T47D (cell line): ENCODE measurements around the gene GIGYF1.

Source experiments
- DNase-seq, 2 experiments: peaks; one replicate each; pipeline versions ENCODE4 v3.0.0 to v3.0.0-alpha.2; 2011 to 2012; ENCODE audit warnings: low read depth in 1 of 2, low spot score in 1 of 2
- JUND ChIP-seq: IDR thresholded peaks from 2 replicates; pipeline ENCODE4 v1.6.1; 2012; ENCODE audit warnings: low read depth
- in situ Hi-C: cut with HindIII; loops from 2 replicates; pipeline ENCODE4 v1.10.0; 2016; ENCODE audit warnings: low sequenced_read_pairs, low pct_unique_long_range_greater_than_20kb

Gene GIGYF1

GRCh38 chr7:100699018-100699417, 5.0 kb upstream of the GIGYF1 start:
- no peak for DNase-seq
- in situ Hi-C loops, result no loop called here
- TF ChIP-seq JUND, result no peak

DNA sequence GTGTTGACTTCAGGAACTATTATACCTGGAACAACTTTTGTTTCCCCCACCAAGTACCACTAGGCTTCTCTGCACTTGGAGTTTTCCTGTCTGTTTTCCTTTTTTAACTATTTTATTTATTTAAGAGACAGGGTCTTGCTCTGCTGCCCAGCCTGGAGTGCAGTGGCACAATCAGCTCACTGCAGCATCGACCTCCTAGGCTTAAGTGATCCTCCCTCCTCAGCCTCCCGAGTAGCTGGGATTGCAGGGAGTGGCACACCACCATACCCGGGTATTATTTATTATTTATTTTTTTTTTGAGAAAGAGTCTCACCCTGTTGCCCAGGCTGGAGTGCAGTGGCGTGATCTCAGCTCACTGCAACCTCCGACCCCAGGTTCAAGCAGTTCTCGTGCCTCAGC, 2.1 kb upstream of the GIGYF1 start:
- no peak for TF ChIP-seq JUND
- in situ Hi-C loops, result no loop called here
- no peak for DNase-seq

DNA sequence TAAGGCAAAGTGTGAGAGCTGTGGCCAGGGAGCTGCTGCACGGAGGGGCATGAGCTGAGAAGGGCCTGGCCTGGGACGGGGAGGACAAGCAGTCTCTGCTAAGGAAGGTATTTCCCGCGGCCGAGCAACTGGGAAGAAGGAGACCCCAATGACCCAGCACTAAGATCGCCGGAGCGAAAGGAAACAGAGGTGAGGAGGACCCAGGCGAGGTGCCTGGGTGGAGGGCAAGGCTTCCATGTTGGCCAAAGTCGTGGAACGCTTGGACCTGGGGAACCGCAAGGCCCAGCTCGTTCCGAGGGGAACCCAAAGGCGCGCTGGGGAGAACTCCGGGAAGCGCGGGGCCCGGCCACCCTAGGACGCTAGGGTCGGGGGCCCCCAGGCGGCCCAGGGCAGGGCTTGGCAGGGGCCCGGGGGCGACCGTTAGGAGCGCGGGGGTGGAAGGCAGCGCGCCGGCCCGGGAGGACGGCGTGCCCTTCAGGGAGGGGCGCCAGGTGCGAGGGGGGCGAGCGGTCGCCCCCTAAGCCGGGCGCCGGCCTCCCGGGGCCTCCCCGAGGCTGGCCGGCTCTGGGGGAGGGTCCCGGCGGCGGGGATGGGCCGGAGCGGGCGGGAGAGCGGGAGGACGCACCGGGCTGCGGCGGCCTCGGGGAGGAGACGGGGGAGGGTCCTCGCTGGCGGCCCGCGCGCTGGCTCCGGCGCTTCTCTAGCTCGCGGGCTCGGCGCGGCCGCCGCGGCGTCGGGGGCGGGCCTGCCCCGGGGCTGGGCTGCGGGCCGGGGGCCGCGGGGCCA, 545 bp downstream of the GIGYF1 start:
- in situ Hi-C loops, result no loop called here
- no peak for DNase-seq

DNA sequence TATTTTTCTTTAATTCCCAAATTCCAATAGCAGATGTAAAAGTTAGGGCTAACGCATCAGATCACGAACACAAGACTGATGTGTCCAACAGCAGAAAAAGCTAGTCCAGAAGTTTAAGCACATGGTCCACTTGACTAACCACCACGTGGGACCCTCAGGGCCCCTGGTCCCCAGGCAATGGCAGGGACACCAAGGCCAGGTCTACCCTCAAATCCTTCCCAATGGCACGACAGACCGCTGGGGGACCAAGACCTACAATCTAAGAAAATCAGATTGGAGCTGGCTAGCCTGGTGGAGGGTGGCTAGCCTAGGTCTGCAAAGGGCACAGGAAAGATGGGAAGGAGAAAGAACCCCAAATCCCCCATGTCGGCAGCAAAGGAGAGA, 1.5 kb downstream of the GIGYF1 start:
- no peak for TF ChIP-seq JUND
- in situ Hi-C loops, result no loop called here
- no peak for DNase-seq

More for the DNA sequence above, 545 bp downstream of the GIGYF1 start:
- no peak for TF ChIP-seq JUND

DNA sequence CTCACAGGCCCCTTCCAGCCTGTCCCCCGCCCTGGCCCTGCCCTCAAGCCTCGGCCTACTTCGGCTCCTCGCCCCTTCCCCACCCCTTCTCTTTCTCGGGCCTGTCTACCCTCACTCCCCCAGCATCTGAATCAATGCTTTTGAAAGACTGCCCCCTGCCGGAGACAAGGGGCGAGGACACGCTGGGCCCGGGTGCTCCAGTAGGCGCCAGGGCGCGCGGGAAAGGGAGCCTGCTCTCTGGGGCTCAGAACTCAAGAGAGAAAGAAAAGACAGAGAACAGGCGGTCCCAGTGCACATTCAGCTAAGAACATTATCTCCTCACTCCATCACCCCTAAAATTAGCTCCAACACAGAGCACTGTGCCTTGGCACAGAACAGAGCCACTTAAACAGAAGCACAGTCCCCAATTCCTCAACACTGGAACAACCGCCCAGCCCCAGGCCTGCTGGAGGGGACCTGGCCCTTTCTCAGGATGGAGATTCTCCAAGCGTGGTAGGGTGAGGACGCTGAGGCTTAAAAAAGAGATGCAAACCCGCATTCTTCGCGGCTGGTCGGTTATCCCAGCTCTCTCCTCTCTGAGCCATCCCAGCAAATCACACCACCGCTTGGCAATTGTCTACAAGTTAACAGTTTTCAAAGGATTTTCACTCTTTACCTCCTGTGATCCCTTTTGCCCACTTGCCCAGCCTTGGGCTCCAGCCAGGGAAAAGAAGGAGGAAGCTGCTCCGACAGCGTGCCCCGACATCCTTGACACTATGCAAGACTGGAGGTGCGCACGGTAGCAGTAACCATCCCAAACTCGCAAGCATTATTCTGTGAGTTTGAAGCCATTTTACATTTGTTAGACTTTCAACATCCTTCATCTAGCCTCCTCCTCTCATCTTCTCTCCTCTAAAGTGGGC, 2.1 kb downstream of the GIGYF1 start:
- in situ Hi-C loops, result no loop called here
- TF ChIP-seq JUND, result no peak
- peak; percentile 70 to 82 for DNase-seq

DNA sequence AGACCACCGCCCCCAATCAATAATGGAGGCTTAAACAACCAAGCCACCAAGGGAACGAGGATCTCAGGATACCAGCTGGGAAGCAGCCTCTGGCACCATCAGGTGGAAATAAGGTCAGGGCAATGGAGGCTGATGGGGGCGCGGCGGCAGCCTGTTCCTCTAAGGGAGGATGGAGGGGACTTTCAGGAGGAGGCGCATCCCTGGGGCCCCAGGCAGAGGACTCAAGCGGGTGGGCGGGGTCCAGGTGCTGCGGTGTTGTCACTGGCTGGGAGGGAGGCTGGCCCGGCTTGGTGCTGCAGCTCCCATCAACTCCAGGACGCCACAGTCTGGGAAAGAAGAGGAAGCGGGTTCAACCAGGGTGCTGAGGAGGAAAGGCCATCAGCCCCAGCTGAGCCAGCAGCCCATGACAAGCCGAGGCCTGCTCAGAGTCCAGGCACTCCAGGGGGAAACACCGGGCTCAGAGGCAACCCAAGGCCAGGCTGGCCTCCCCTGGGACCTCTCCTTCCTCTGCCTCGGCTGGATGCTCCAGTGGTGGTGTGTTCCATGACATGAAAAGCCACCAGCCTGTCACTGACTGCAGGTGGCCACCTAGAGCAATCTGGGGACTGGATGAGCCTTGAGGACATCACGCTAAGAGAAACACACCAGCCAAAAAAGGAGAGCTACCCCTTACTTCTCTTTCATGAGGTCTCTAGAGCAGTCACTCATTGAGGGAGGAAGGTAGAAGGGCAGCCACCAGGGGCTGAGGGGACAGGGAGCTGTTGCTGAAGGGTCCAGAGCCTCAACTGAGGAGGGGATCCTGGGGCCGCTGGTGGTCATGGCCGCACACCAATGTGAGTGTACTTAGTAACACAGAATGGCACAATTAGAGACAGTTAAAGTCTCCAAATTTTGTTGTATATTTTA, 4.6 kb downstream of the GIGYF1 start:
- no peak for DNase-seq
- TF ChIP-seq JUND, result no peak
- in situ Hi-C loops, result no loop called here

- DNase-seq, result no peak
- TF ChIP-seq JUND, result no peak
- in situ Hi-C loops, result no loop called here
Measured at GRCh38 chr7:100688326-100688860, 5.7 kb downstream of the GIGYF1 start.

DNA sequence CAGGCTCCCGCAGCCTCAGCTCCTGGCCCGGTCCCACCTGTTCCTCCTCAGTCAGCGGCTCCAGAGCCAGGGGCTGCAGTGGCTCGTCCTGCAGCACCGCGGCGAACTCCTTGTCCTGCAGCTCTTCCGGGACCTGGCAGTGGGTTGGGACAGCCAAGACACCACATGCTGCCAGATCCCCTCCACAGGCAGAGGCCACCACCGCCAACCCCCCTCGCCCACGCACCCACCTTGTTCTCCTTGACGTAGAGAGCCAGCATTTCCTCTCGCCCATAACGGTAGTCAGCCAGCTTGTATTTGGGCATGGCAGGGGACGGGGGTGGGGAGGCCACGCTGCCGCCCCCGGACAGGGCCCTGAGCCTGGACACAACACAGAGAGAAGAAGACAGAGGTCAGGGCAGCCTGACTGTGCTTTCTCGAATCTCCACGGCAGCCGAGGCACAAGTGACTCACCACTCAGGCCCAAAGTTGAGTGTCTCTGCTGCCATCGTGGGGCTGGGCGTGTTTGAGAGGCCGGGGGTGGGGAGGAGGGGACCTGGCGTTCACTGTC, 6.2 kb downstream of the GIGYF1 start:
- in situ Hi-C loops, result no loop called here
- no peak for TF ChIP-seq JUND
- no peak for DNase-seq

DNA sequence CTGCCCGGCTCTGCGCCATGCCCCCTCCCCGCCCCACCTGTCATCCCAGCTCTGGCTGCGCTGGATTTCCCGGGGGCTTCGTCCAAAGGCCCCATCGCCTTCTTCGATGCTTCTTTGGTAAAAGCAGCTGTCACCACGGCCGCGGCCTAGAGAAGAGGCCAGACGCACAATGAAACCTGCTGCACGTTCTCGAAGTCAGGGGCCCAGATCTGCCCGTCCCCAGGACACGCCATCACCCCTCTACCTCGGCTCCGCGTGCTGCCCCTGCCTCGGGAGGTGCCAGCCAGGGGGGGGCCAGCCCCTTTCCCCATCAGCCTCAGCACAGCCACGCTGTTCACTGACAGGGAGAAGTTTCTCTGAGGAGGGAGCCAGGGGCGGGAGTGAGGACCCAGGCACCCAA, 6.8 kb downstream of the GIGYF1 start:
- no peak for TF ChIP-seq JUND
- no peak for DNase-seq
- in situ Hi-C loops, result no loop called here

DNA sequence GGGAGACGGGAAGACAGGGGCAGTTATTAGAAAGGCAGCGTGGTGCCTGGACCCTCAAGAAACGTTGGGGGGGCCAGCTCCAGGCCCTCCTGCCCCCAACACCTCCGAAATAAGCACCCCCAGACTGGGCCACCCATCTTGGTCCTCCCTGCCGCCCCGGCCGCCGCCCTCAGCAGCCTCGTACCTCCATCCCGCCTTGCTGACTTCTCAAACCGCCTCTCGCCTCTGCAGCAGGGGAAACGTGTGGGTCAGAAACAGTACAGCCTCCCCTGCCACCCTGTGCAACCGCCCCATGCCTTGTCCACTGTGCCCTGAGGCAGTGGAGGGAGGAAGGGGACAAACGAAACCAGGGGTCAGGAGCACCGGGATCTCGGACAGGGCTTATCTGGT, 7.2 kb downstream of the GIGYF1 start:
- TF ChIP-seq JUND, result no peak
- in situ Hi-C loops, result no loop called here
- DNase-seq, result no peak

- DNase-seq, result no peak
- no peak for TF ChIP-seq JUND
- in situ Hi-C loops, result no loop called here
Measured at GRCh38 chr7:100686201-100686821, 7.7 kb downstream of the GIGYF1 start.

DNA sequence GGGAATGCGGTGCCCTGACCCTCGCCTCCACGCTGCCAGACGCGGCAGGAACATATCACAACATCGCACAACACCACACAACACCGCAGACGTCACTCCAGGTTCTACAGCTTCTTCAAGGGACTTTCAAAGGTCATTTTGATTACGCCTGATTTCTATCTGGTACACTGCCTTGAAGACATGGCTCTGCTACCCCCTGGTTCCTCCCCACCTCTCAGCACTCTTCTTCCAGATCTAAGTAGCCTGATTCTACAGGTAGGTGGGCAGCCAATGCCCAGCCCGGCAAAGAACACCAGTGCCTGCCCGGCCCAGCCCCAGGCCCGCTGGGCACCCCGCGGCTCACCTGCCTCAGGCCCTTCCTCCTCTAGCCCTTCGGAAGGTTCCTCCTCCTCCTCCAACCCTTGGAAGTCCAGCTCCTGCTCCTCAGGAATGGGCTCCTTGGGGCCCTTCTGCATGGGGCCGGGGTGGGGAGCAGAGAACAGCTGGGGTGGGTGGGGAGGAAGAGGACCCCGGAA, 8.4 kb downstream of the GIGYF1 start:
- DNase-seq, result no peak
- in situ Hi-C loops, result no loop called here
- no peak for TF ChIP-seq JUND
